Gastrocnemius medialis (tissue), 4 donors: Measurements from ENCODE around the gene CYP3A4. TPM values are rescaled to one million over a fixed set of nuclear protein-coding genes. Genes with fewer than 3 reads are reported as not detected.

ENCODE experiments used
- ATAC-seq, 2 donors: fragments of 150-250 bp; one replicate each; pipeline ENCODE4 v1.9.1; 2016
- DNase-seq, 2 donors: peaks; one replicate each; pipeline ENCODE4 v3.0.0-alpha.2; 2019
- H3K27ac ChIP-seq, 4 donors: fragments of 200-600 bp; sonication (generic); 1 replicate in 1 of 4; 2 replicates in 3 of 4; pipeline ENCODE4 v1.5.1; 2016 to 2018; ENCODE audit warnings: mild to moderate bottlenecking in 2 of 4, moderate library complexity in 1 of 4
- H3K27me3 ChIP-seq, 3 donors: fragments of 200-600 bp; sonication (generic) in 2 of 3; 1 replicate in 1 of 3; 2 replicates in 2 of 3; pipeline versions ENCODE4 v1.5.1 to v1.6.0; 2016 to 2019; ENCODE audit warnings: mild to moderate bottlenecking in 1 of 3, moderate library complexity in 1 of 3
- H3K36me3 ChIP-seq, 2 donors: fragments of 200-600 bp; sonication (generic) in 1 of 2; one replicate each; pipeline ENCODE4 v1.5.1; 2017 to 2018
- H3K4me1 ChIP-seq, 2 donors: fragments of 200-600 bp; sonication (generic) in 1 of 2; one replicate each; pipeline ENCODE4 v1.5.1; 2016 to 2017; ENCODE audit warnings: mild to moderate bottlenecking in 2 of 2
- H3K4me3 ChIP-seq, 4 donors: fragments of 200-600 bp; sonication (generic) in 3 of 4; 1 replicate in 1 of 4; 2 replicates in 3 of 4; pipeline ENCODE4 v1.5.1; 2016 to 2019; ENCODE audit warnings: mild to moderate bottlenecking in 2 of 4
- H3K9me3 ChIP-seq, 3 donors: fragments of 200-600 bp; sonication (generic) in 2 of 3; 1 replicate in 1 of 3; 2 replicates in 2 of 3; pipeline ENCODE4 v1.5.1; 2016 to 2019
- CTCF ChIP-seq, 5 experiments: fragments of 450-650 bp in 3 of 5; fragments of 200-600 bp in 2 of 5; sonication (generic) in 2 of 5; IDR thresholded peaks in 4 of 5; conservative IDR thresholded peaks in 1 of 5; 1 replicate in 4 of 5; 2 replicates in 1 of 5; pipeline ENCODE4 v1.5.1; 2016 to 2019; ENCODE audit warnings: antibody characterized with exemption in 5 of 5, mild to moderate bottlenecking in 3 of 5, moderate library complexity in 3 of 5
- POLR2A ChIP-seq, 2 donors: fragments of 450-650 bp; IDR thresholded peaks; one replicate each; pipeline ENCODE4 v1.6.1; 2017; ENCODE audit warnings: antibody characterized with exemption in 2 of 2, mild to moderate bottlenecking in 2 of 2, moderate library complexity in 2 of 2
- in situ Hi-C, 4 donors: fragments of 200-750 bp; cut with MboI; loops; one replicate each; pipeline versions ENCODE4 v1.15.0 to v1.8.0; 2017; ENCODE audit warnings: low sequenced_read_pairs in 4 of 4
- intact Hi-C: fragments of 100-400 bp; cut with DNase I; formaldehyde crosslinking; loops from one replicate; pipeline ENCODE4 v1.15.1; 2023; ENCODE audit warnings: low total_unique reads
- total RNA-seq, 4 donors: library from RNA; depleted of rRNA; stranded (reverse); fragments of >200 nt; gene quantifications; one replicate each; pipeline versions ENCODE4 v1.1.0 to v1.2.3, GENCODE V29; 2016

Gene CYP3A4
- total RNA-seq, 4 donors from 2014 or later: 0.71 to 107 (median 2.2) TPM; not detected in 1

GRCh38 chr7:99793443-99793842 lies 9.5 kb upstream of the CYP3A4 start:
- Histone ChIP-seq H3K9me3 (no peaks in the 10 kb centered on the region), H3K27me3 (no peaks in the 10 kb centered on the region), H3K4me1 (peaks cover 14% of the 10 kb centered on the region in 2 donors), H3K36me3 (no peaks in the 10 kb centered on the region), H3K4me3 (no peak overlapping the region), H3K27ac (no peak overlapping the region)
- intact Hi-C loops (no loop called here), in situ Hi-C loops (no loop called here)
- ATAC-seq (no peak), DNase-seq (no peak)
- TF ChIP-seq CTCF (IDR thresholded peaks at IDR 0.05 in 4 of 5, conservative IDR thresholded peaks at IDR 0.05 in 1 of 5): no peak
- no peak for TF ChIP-seq POLR2A (IDR thresholded peaks at IDR 0.05)

DNA sequence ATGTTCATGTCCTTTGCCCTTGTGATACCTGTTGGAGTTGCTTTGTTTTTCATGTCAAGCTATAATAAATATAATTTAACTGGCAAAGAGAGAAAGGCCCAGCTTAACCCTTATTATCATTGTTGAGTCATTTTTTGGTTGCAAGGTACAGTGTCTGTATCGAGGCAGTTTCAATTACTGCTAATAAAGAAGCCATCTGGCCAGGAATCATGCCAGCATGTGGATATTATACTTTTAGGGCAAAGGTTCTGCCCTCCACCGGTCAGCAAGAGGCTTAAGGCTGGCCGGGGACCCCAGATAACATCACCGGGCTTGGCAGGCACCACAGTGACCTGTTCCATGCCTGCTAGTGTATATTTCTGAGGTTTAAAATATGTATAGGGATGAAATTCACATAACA lies 9.0 kb upstream of the CYP3A4 start:
- Histone ChIP-seq H3K27me3 (no peaks in the 10 kb centered on the region), H3K4me3 (no peak overlapping the region), H3K9me3 (no peaks in the 10 kb centered on the region), H3K27ac (no peak overlapping the region), H3K36me3 (no peaks in the 10 kb centered on the region), H3K4me1 (peaks cover 15 to 16% of the 10 kb centered on the region in 2 donors)
- in situ Hi-C loops: no loop called here
- no peak for DNase-seq
- TF ChIP-seq CTCF (IDR thresholded peaks at IDR 0.05 in 4 of 5, conservative IDR thresholded peaks at IDR 0.05 in 1 of 5): no peak
- TF ChIP-seq POLR2A (IDR thresholded peaks at IDR 0.05): no peak
- no peak for ATAC-seq
- intact Hi-C loops: no loop called here

DNA sequence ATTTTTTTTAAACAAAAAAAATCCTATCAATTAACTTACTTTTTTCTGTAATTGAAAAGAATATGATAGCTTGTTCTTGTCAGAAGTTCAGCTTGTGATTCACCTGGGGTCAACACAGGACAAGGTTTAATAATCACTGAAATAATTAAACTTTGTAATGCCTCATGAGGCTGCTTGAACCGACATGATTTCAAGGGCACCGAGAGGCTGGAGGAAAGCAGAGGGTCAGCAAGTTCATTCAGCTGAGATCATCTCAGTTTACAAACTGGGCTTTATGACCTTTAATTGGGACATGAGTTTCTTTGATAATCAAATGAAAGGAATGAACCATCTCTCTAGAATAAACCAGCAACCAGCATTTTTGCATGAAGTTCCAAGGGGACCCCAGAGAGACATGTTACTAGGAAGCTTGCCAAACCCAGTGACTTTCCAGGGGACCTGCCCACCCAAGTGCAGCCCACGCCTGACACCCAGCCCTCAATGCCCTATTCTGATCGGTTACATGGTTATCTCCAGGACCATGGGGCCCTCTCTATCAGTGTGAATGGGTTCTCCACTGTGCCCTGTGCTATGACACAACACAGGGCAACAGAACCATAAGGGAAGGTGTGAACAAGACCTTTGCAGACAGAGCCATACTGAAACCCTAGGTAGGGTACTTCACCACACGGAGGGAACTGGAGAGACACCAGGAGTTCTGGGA lies 7.8 kb upstream of the CYP3A4 start:
- Histone ChIP-seq H3K4me3 (no peak overlapping the region), H3K36me3 (no peaks in the 10 kb centered on the region), H3K27me3 (no peaks in the 10 kb centered on the region), H3K27ac (no peak overlapping the region), H3K9me3 (no peaks in the 10 kb centered on the region), H3K4me1 (peaks cover 16 to 17% of the 10 kb centered on the region in 2 donors)
- TF ChIP-seq CTCF (IDR thresholded peaks at IDR 0.05 in 4 of 5, conservative IDR thresholded peaks at IDR 0.05 in 1 of 5) (no peak), POLR2A (IDR thresholded peaks at IDR 0.05) (no peak)
- DNase-seq: no peak
- intact Hi-C loops: no loop called here
- no peak for ATAC-seq
- in situ Hi-C loops: no loop called here

- intact Hi-C loops (no loop called here), in situ Hi-C loops (no loop called here)
- no peak for DNase-seq
- peaks cover 16 to 17% of the 10 kb centered on the region in 2 donors for H3K4me1 ChIP-seq
- no peak overlapping the region for H3K4me3 ChIP-seq
- no peak for ATAC-seq
- no peak overlapping the region for H3K27ac ChIP-seq
- H3K36me3 ChIP-seq: no peaks in the 10 kb centered on the region
- TF ChIP-seq CTCF (IDR thresholded peaks at IDR 0.05 in 4 of 5, conservative IDR thresholded peaks at IDR 0.05 in 1 of 5): no peak
- no peak for TF ChIP-seq POLR2A (IDR thresholded peaks at IDR 0.05)
- no peaks in the 10 kb centered on the region for H3K9me3 ChIP-seq
- H3K27me3 ChIP-seq: no peaks in the 10 kb centered on the region
Observed at GRCh38 chr7:99791021-99791420, 7.0 kb upstream of the CYP3A4 start.

GRCh38 chr7:99790407-99790806 lies 6.4 kb upstream of the CYP3A4 start:
- no peak for TF ChIP-seq CTCF (IDR thresholded peaks at IDR 0.05 in 4 of 5, conservative IDR thresholded peaks at IDR 0.05 in 1 of 5)
- TF ChIP-seq POLR2A (IDR thresholded peaks at IDR 0.05): no peak
- intact Hi-C loops (no loop called here), in situ Hi-C loops (no loop called here)
- H3K4me1 ChIP-seq: peaks cover 16 to 21% of the 10 kb centered on the region in 2 donors
- H3K4me3 ChIP-seq: no peak overlapping the region
- no peak overlapping the region for H3K27ac ChIP-seq
- DNase-seq (no peak), ATAC-seq (no peak)
- no peaks in the 10 kb centered on the region for H3K36me3 ChIP-seq
- H3K27me3 ChIP-seq: no peaks in the 10 kb centered on the region
- H3K9me3 ChIP-seq: no peaks in the 10 kb centered on the region
